GM20431 (cell line): Measurements from ENCODE around the gene CD38.
"Not testable (repeated sequence)": the region's sequence is repeated elsewhere in the genome, so short reads cannot be mapped to it uniquely, and the experiment has no call there.

Experiments used
- in situ Hi-C: fragments of 300-500 bp; cut with MseI, MboI; formaldehyde crosslinking; loops from one replicate; pipeline ENCODE4 v1.15.0; 2020; ENCODE audit warnings: low sequenced_read_pairs; ENCODE audit not compliant: unreplicated experiment

CD38 gene

DNA sequence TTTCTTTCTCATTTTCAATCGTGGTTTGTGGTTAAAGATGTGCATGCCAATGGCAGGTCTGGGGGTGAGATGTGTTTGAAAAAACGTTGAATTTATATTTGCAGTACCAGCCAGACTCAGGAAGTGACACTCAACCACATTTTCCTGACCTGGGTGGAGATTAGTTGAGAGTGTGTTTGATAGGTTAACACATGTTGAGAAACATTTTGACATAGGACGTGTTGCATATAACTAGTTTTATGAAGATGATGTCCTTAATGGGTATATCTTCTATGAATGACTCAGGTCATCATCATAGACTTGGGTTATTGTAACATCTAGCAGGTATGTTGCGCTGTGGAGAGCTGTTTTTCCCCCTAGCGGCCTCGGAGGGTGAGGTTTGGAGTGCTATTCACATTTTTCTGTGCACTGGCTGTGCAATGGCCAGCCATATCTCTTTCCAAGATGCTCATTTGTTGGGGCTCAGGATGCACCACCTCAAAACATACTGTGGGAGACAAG, 21.7 kb upstream of the CD38 start:
- in situ Hi-C loops = no loop called here

DNA sequence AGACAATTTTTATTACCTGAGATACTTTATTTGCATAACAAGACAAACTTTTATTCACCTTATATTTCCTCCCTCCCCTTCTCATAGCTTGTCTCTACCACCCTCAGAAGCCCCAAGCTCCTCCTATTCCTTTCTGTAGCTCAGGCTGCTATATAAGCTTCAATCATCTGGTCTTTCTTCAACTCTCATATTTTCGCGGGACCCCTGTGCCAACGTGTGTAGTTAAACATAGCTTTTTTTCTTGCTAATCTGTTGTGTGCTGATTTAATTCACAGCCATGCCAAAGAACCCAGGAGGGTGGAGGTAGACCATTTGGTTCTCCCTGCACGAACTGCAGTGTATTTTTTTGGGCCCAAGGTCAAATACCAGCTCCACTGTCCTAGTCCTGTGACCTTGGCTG, 21.1 kb upstream of the CD38 start:
- in situ Hi-C loops = no loop called here

DNA sequence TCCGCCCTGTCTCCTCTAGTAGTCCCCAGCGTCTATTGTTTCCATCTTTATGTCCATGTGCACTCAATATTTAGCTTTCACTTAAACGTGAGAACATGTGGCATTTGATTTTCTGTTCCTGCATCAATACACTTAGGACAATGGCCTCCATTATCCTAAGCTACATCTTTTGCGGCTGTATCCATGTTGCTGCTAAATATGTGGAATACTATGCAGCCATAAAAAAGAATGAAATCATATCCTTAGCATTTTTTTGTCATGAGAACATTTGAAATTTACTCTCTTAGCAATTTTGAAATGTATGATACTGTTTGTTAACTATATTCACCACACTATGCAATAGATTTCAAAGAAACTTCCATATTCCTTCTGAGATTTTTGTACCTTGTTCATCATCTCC, 19.8 kb upstream of the CD38 start:
- in situ Hi-C loops = no loop called here

DNA sequence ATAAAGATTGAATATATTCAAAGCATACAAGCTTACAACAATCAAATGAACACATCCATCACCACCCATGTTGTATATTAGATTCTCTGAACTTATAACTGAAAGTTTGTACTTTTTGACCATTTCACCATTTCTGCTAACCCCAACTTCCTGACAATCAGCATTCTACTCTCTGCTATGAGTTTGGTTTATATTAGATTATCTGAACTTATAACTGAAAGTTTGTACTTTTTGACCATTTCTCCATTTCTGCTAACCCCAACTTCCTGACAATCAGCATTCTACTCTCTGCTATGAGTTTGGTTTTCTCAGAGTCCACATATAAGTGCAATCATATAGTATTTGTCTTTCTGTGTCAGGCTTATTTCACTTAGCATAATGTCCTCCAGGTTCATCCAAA, 15.7 kb upstream of the CD38 start:
- in situ Hi-C loops = not testable (repeated sequence)

DNA sequence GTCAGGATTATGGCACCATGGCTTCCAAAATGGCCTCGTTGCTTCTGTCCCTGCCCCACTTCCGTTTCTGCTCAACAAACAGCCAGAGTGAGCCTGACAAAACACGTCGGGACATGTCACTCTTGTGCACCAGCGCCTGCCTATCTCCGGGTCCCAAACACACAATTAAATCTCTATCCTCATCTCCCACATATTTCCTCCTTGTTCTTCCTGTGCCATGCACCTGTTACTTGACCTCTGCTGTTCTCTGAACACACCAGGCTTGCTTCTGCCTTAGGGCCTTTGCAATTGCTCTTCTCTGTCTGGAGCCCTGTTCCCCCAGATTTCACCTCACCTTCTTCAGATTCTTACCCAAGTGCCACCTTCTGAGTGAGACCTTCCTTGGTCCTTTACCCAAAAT, 12.7 kb upstream of the CD38 start:
- in situ Hi-C loops = no loop called here

DNA sequence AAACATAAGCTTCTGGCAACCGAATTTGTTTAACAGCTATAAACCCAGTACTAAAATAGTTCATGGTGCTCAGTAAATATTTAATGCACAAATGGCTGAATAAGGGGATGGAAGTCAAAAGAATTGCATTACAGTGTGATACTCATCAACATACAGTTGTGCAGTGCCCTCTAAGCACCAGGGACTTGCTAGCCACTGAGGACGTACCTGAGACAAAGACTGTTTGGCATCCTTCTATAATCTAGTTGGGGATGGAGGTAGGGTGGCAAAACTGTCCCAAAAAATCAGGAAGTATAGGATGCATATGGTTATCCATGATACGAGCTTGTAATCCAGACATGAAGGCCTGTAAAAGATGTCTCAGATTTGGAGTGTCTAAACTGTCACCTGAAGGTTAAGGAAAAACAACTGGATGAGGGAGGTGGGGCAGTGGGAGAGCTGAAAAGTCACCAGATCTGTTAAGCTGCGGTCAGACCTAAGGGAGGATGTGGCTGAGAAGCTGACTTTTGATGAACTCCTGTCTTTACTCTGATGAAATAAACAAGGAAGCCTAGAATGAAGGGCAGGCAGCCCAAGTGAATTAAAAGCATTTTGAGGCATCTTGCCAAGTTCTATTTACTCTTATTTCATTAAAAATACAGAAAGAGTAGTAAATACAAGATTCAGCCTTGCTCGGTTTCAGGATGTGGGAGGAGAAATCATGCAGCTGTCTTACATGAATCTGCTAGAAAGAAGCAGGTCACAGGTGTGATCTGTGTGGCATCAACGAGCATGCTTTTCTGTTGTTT, 12.0 kb upstream of the CD38 start:
- in situ Hi-C loops = no loop called here

DNA sequence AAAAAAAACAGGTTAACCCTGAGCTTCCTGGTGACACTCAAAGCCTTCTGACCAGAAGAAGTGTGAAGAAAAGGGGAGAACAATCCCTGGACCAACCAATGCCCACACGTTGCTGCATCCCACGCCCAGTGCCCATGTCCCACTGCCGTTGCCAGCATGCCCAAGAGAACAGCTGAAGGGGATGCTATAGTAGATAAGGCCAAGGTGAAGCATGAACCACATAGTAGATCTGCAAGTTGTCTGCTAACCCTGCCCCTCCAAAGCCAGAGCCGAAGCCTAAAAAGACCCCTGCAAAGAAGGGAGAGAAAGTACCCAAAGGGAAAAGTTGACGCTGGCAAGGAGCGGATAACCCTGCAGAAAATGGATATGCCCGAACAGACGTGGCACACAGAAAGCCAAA, 11.3 kb upstream of the CD38 start:
- in situ Hi-C loops = no loop called here

- in situ Hi-C loops = no loop called here
Observed at GRCh38 chr4:15769202-15769601, 8.9 kb upstream of the CD38 start.

DNA sequence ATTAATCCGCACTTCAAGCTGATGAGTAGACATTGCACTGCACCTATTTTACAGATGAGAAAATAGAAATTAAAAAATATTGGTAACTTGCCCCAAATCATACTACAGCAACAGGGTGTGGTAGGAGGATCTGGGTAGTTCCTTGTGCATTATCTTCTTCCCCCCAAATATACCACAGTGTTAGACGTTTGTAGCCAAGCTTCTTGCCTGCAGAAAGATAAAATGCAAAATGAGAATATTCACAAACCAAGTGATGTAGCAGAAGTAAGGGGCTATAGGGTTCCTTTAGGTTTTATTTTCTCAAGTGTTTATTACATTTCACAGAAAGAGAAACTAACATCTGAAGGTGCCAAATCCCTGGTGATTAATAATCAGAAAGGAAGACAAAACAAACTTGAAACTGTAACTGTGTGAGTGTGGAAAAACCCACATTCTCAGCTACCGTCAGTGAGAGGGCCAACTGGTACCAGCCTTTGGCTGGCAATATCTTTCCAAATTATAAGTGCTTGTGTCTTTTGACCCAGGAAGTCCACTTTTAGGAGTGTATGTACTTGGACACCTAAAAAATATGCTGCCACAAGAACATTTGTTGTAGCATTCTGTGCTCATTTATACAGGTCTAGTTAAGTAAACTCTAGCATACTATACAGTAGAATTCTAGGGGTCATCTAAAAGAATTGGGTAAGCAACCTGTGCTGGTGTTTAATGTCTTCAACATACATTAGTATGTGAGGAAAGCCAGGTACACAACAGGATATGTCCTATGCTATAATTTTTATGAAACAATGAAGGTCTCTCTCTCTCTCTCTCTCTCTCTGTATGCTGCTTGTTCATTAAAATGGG, 6.7 kb upstream of the CD38 start:
- in situ Hi-C loops = no loop called here

DNA sequence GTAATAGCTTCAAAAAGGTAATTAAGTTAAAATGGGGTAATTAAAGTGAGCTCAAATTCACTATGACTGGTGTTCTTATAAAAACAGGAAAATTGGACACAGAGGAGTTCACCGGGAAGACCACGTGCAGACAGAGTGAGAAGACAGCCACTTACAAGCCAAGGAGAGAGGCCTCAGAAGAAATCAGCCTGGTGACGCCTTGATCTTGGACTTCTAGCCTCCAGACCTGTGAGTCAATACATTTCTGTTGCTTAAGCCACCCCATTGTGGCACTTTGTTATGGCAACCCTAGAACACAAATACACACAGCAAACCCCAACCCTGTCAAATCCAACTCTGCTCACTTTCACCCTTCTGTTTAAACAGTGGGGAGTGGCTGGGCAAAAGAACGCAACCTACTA, 4.1 kb upstream of the CD38 start:
- in situ Hi-C loops = no loop called here

DNA sequence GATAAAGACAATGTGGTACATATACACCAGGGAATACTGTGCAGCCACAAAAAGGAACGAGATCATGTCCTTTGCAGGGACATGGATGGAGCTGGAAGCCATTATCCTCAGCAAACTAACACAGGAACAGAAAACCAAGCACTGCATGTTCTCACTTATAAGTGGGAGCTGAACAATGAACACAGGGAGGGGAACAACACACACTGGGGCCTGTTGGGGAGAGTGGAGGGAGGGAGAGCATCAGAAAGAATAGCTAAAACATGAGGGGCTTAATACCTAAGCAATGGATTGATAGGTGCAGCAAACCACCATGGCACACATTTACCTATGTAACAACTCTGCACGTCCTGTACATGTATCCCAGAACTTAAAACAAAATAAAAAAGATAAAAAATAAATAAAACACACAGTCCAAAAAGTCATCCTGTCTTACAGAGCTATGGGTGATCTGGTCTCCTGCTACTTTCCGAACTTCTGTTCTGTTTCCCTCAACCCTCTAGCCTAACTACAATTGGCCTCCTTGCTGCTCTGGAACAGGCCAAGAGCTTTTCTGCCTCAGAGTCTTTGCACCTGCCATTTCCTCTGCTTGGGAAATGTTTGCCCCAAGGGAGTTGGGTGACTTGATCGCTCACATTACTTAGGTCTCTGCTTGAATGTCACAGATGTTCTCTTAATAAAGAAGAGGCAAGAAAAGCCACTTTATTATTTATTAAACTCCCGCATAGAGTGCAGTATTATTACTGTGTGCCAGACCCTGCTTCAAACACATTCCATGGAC, 1.1 kb upstream of the CD38 start:
- in situ Hi-C loops = no loop called here

DNA sequence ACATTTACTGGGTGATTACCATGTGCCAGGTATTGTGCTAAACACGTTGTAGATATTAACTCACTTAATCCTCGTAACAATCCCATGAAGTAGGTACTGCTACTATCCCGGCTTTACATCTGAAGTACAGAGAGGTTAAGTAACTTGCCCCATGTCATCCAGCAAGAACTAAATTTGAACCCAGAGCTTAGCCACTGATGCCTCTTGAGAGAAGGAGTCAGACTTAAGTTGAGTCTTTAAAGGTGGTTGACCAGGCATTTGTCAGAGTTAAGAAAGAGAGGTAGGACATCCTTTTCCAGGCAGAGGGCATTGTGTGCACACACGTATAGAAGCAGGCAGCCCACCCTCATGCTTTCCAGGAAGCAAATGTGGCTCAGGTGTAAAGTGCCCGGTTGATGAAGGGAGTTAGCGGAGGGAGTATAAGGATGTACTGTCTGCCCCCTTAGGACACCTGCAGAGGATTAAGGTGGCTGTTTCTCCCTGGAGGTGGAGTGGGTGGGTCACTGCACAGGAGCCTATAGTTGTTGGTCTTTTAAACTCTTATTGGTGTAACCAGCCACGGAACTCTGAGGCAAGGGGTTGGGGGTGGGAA, 335 bp upstream of the CD38 start:
- in situ Hi-C loops = no loop called here

DNA sequence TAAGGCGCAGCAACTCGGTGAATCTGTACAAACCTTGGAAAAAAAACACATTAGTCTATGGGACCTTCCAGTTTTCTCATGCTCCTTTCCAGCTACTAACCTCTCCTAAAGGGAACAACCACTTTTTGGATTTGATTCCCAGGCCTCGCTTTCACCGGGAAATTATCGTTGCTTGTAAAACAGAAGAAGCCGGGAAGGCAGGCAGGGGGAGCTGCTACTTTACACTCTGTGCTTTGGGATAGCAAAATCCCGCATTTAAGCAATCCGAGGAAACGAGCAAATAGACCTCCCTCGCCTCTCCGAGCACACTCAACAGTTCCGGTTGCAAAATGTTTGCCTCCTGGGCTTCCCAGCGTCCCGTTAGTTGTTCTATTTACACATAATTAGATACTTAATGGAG, 1.2 kb downstream of the CD38 start:
- in situ Hi-C loops = no loop called here

GRCh38 chr4:15779809-15780208, 1.7 kb downstream of the CD38 start:
- in situ Hi-C loops = no loop called here

GRCh38 chr4:15781427-15782095, 3.4 kb downstream of the CD38 start:
- in situ Hi-C loops = no loop called here

GRCh38 chr4:15783676-15784075, 5.5 kb downstream of the CD38 start:
- in situ Hi-C loops = no loop called here

GRCh38 chr4:15784959-15785634, 7.0 kb downstream of the CD38 start:
- in situ Hi-C loops = no loop called here

DNA sequence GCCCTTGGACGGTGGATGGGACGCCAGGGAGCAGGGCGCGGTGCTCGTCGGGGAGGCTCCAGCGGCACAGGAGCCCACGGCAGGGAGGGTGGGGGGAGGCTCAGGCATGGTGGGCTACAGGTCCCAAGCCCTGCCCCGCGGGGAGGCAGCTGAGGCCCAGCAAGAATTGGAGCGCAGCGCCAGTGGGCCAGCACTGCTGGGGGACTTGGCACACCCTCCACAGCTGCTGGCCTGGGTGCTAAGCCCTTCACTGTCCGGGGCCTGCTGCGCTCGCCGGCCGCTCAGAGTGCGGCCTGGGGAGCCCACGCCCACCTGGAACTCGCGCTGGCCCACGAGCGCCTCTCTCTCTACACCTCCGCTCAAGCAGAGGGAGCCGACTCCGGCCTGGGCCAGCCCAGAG, 8.6 kb downstream of the CD38 start:
- in situ Hi-C loops = no loop called here

DNA sequence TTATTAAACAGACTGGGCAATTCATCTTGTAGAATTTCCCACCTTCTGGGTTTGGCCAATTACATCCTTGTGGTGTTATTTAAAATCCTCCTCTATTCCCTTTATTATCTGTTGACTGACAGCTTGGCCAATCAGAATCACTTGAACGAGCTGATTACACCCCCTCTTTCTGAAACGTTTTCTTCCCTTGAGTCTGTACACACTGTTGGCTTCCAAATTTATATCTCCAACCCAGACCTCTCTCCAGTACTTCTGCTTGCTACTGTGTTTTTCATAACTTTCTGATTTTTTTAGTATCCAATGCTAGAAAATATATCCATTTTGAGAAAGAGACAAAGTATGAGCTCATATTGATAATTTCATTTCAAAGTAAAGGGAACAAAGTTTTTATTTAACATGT, 14.8 kb downstream of the CD38 start:
- in situ Hi-C loops = no loop called here
